Measurements from ENCODE around the gene FAT1.
"Not testable (repeated sequence)": the region's sequence is repeated elsewhere in the genome, so short reads cannot be mapped to it uniquely, and the experiment has no call there.

The FAT1 gene

DNA sequence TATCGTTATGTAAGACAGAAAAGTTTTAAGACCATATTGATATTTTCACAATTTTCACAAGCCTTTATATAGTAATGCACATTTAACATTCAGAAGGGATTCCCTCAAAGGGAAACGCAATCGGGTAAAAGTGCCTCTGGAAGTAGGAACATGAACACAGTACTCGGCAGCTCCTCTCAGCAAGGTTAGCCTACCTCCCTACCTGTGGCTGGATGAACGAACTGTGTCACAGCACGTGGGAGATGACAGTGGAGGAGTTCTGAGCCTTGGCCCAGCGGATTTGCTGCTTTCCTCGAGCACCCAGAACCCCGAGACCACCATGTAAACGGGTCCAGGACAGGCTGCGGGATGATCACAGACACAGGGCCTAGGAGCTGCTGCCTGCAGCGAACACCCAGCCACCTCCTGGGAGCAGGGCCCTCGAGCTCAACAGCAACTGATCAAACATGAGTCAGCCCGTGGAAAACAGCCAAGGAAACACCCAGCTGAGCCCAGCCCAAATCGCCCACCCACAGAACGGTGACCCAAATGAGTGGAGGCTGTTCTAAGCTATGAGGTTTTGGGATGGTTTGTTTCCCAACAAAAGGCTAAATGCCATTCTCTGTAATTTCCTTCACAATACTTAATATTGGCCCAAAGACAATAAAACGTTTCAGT lies 30.4 kb downstream of the FAT1 start:
- DNase-seq: no peak

GRCh38 chr4:186691396-186691795 lies 32.3 kb downstream of the FAT1 start:
- DNase-seq: no peak

- no peak for DNase-seq
These were observed 34.2 kb downstream of the FAT1 start for GRCh38 chr4:186689476-186689875.

DNA sequence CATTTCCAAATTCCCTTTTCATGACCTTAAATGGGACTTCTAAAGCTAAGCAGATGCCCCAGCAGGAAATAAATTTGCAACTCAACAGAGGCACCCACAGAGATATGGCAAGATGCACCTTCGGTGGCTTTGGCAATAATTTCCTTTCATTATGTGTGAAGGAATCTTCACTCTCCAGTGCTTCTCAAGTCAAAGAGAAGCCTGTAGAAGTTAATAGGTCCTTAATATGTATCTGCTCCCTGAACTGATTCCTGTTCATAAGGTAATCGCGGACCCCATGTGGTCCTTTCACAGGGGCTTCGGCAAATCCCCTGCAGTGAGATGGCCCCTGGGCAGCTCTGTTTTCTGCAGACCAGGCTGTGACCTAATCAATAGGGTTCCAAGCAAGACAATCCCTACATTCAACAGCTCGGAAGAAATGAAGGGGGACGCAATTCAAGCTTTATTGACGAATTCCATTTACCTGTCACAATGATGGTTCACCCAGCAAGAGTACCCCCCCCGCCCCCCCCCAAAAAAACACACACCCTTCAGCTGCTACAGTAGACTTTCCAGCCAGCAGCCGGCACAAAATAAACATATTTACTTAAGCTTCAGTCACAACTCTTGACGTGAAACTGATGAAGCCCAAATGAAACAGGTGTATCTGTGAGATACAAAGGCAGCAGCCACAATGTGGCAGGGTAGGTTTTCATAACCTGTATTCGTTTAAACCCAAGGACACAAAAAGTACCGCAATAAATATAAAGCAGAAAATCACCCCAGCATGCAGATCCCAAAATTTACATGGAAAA lies 35.3 kb downstream of the FAT1 start:
- no peak for DNase-seq

DNA sequence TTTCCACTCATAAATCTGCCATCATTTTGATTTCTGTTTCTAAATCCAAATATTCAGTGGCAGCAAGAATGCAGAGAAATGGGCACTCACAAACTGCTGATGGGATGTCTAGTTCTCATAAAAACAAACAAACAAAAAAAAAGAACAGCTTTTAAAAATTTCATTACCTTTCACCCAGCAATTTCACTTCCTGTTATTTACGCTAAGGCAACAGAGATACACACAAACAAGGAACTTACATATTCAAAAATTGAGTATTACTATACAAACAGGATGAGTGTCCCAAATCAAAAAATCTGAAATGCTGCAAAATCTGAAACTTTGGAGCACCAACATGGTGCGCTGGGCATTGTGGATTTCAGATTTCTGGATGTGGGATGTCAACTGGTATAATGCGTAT lies 36.4 kb downstream of the FAT1 start:
- DNase-seq: no peak

- DNase-seq: no peak
These were observed 37.9 kb downstream of the FAT1 start for GRCh38 chr4:186685767-186686183.

DNA sequence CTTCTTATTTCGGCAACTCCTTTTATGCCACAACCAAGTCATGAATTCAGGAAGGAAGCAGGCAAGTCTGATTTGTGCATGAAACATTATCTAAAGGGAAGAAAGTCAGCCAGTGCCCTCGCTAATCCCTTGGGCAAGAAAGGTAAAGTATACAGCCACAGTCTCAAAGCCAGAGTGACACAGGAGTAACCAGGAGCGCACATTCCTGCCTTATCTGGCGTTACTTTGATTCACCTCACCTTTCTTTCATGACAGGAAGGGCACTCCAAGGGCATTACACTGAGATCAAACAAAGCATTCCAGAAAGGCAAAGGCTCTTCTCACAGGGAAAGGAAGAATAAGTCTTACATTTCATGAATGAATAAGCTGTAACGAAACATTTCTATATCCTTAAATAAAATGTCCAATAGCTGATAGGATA lies 38.8 kb downstream of the FAT1 start:
- no peak for DNase-seq

DNA sequence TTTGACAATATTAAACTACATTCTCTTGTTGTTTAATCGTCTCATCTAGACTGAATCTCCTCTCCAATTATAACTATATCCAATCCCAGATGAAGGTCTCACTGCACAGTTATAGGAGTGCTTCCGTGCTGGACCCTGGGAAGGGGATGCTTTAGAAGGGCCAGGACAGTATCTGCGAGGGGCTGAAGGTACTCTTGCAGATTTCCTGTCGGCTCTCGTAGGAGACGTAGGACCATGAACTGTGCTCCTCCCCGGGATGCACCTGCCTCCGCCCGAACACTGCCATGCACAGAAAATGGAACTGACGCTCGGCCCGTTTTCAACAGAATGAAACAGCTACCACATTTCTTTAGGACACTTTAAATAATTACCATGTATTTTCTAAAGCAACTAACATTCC lies 39.4 kb downstream of the FAT1 start:
- DNase-seq: no peak

GRCh38 chr4:186680641-186681040 lies 43.0 kb downstream of the FAT1 start:
- no peak for DNase-seq

- no peak for DNase-seq
These were observed 47.0 kb downstream of the FAT1 start for GRCh38 chr4:186676531-186677161.

DNA sequence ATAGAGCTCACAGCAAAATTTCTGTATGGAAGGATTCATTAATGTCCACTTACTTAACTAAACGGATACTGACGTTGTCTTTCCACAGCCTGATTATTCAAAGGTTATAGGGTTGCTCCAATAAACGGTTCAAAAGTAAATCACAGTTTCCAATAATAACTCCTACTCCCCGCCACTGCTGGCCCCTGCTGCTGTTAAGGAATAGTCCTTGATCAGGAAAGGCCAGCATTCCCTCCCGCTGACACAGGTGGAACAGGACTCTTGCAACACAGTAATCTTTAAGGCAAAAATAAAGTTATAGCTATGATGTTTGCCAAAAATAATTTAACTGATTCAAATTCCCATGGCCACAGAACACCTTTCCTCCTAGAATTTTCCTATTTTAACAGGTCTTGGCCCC lies 53.9 kb downstream of the FAT1 start:
- no peak for DNase-seq

GRCh38 chr4:186669159-186669731 lies 54.4 kb downstream of the FAT1 start:
- no peak for DNase-seq

GRCh38 chr4:186666750-186667149 lies 56.9 kb downstream of the FAT1 start:
- no peak for DNase-seq

GRCh38 chr4:186666252-186666651 lies 57.4 kb downstream of the FAT1 start:
- DNase-seq: no peak

DNA sequence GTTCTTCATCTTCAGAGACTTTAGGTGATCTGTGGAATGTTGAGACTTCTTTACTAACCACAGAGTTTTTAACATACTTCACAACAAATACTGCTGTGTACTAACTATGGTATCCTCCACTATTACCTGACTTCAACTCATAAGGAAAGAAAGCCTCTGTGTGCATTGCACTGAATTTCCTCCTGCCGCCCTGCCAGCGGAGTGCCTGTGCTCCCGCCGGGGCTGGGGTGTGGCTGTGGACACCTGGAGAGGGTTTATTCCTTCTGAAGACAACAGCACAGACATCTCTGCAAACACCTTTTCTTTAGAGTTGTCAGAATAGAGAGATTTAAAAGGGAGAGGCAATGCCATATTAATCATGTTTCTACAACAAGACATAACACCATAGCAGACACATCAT lies 63.3 kb downstream of the FAT1 start:
- no peak for DNase-seq

- DNase-seq: no peak
These were observed 63.7 kb downstream of the FAT1 start for GRCh38 chr4:186659935-186660334.

DNA sequence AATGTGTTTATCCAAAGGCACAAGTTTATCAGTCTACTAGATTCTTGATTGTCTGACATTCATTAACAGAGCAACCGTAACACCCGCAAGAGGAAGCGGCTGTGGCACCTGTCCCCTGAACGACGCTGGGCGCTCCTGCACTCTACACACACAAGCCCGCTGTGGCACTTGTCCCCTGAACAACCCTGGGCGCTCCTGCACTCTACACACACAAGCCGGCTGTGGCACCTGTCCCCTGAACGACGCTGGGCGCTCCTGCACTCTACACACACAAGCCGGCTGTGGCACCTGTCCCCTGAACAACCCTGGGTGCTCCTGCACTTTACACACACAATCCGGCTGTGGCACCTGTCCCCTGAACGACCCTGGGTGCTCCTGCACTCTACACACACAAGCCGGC lies 64.2 kb downstream of the FAT1 start:
- not testable (repeated sequence) for DNase-seq

DNA sequence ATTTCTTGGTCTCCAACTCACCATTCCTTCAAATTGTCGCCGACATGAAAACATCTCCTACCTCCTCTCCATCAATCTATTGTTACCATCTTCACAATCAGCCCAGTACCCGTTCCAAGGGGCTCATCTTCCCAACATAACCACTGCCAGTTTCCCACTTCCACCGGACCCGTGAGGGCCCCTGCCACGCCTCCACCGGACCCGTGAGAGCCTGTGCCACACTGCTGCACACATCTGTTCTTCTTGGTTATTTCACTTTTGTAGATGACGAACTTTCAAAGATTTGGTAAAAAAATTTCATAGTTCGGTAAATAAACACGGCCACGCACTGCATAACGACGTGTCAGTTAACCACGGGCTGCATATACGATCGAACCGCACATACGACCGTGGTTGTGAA lies 65.0 kb downstream of the FAT1 start:
- DNase-seq: no peak

- no peak for DNase-seq
These were observed 65.9 kb downstream of the FAT1 start for GRCh38 chr4:186657764-186658163.

- no peak for DNase-seq
These were observed 69.7 kb downstream of the FAT1 start for GRCh38 chr4:186653969-186654368.

- DNase-seq: no peak
These were observed 72.0 kb downstream of the FAT1 start for GRCh38 chr4:186651624-186652023.

DNA sequence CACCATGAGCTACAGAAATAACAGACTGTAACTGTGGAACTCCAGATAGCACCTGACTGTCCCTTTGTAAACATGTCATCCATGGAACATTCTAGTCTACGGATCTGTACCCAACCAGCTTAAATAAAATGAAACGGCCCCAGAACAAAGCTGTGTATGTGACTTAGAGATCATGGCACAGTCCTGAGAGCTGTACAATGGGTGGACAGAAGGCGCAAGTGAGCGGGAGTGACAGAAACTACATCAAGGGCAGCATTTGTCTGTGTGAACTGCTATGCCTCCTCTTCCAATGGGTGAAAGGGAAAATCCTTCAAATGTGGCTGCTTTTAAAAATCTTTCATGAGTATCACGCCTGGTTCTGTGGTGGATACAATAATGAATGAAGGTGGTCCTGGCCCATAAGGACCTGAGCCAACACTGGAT lies 72.5 kb downstream of the FAT1 start:
- DNase-seq: no peak

DNA sequence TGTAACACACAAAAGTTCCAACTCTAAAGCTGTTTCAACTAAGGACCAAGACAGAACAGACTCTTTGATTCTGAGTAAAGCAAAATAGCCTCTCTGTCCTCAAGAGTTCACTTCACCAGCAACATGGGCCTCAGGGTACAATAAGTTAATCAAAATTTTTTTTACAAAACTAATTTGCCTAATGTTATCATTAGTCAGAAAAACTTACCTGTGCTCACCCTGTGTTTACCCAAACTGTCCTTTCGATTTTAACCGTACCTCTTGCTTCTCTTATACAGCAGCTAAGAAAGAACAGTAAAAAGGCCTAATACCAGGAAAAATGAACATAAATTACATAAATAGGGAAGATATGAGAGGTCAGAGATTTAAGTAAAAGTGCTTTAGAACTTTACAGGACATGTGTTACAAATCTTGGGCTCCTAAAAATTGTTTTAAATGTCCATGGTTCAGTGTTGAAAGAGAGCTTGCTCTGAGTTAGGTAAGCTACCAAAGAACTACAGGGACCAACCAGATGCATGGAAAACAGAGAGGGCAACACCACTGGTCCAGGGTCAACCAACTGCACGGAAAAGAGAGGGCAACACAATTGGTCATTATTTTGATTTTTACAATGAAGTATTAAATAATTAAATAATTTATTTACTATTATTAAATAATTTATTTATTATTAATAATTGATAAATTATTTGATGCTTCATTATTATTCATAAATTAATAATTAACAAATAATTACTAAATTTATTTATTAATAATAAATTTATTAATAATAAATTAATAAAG lies 73.1 kb downstream of the FAT1 start:
- no peak for DNase-seq

All from stimulated activated CD4-positive, alpha-beta T cell treated with anti-CD3 and anti-CD28 coated beads, Interleukin-1b, Interleukin-23, amount 100 ng/mL, for 48 hours (primary cell).